NCI-H1930 (cell line): ENCODE results near the gene CRYL1.

Experiments used
- DNase-seq, 2 experiments: peaks; one replicate each; lab custom pipeline; 2025; lab: John Stamatoyannopoulos, UW

The CRYL1 gene

DNA sequence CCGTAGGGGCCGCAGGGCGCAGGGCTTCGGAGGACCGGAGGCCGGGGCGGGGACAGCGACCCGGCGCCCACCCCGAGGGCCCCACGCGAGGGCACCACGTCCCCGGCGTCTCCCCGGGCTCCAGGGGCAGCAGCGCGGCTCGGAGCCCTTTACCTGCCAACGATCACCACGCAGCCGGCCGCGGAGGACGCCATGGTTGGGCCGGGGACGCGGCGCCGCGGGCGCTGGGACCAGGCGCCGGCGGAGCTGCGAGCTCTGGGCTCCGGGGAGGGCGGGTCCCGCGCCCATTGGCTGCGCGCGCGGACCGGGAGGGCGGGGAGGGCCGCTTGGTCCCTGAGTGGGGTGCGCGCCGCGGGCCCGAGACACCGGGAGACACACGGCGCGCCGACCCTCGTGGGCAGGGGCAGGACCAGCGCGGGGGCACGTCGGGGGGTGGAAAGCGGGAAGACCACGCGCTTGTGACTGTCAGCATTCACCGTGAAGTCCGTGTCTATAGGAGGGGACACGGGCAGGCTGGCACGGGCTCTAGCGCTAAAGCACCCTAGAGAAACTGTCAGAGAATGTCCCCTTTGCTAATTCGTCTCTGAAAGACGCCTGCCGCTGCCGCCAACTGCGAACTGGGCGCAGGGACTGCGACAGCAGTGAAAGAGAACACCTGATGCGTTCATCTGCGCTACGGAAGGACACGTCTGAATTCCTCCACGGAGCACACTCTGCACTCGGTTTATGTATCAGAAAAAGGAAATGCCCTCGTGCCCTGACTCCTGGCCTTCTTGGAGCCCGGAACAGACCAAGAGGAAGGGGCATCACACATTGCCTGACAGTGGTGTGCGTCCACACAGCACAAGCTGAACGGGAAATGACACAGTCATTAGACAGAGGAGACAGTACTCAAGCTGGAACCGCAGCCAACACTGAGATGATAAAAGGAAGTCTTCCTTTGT is at the start of gene CRYL1:
TSS of gene CRYL1 (minus strand) at position 257 of the 944 bp plus-strand sequence. CDS start at position 194, 63 bp downstream.
- DNase-seq = peak; percentile 41 to 68

DNA sequence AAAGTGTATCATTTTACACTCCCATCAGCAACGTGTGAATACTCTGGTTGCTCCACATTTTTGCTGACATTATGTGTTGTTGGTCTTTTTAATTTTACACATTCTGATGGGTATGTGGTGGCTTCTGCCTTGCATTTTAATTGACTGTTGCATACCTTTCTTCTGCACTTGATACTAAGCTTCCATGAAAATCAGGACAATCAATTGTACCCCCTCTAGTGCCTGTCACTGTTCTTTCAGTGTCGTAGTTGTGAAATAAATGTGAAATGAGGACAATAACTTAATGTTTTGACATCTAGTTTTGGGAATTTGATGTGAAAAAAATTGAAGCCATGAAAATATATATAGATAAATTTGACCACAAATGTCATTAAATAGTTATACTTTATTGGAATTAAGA is 48.0 kb upstream of the CRYL1 start:
- no peak for DNase-seq

GRCh38 chr13:20573186-20573585 is 47.5 kb upstream of the CRYL1 start:
- DNase-seq = no peak

DNA sequence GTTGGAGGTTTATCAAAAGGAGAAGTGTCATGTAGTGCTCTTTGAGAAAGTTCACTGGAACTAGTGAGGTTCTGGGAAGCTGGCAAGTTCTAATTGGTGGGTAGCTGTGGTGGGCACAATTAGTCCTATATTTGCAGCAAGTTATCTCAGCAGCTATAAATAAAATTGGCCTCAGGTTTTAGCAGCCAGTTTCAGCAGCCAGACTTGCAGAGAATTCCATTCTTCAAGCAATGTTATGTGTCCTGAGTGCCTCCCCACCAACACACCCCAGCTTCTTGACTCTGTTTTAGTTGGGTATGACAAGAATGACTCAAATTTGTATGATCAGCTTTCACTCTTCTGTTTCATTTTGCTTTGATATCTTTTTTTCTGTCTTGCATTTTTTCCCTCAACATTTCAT is 46.0 kb upstream of the CRYL1 start:
- DNase-seq = no peak

- no peak for DNase-seq
Observed at GRCh38 chr13:20570517-20570916, 44.9 kb upstream of the CRYL1 start.

GRCh38 chr13:20567881-20568528 is 42.3 kb upstream of the CRYL1 start:
- no peak for DNase-seq

- DNase-seq = peak; percentile 90 to 91
Observed at GRCh38 chr13:20566898-20567874, 41.5 kb upstream of the CRYL1 start, which contains the start of gene IFT88. Gene IFT88 (plus strand): TSS chr13:20567157. CDS start chr13:20574386, 7,229 bp downstream.

DNA sequence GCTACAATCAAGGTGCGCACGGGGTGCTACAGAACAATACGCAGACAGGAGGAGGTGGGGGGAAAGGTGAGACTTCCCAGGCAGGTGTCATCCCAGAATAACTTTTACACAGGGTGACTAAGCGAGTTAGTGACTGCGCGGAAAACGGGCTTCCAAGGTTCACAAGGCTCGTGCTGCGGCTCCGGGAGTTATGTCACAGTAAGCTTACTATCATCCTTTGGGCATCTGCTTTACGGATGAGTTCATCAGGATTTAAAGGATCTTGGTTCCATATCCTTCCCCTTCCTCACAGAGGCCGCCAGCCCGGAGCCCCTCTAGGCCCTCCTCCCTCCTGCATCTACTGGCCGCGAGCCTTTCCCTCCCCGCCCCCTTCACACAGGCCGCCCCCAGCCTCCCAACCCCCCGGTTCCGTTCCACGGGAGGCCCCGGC is 40.8 kb upstream of the CRYL1 start:
- peak; percentile 76 to 91 for DNase-seq

DNA sequence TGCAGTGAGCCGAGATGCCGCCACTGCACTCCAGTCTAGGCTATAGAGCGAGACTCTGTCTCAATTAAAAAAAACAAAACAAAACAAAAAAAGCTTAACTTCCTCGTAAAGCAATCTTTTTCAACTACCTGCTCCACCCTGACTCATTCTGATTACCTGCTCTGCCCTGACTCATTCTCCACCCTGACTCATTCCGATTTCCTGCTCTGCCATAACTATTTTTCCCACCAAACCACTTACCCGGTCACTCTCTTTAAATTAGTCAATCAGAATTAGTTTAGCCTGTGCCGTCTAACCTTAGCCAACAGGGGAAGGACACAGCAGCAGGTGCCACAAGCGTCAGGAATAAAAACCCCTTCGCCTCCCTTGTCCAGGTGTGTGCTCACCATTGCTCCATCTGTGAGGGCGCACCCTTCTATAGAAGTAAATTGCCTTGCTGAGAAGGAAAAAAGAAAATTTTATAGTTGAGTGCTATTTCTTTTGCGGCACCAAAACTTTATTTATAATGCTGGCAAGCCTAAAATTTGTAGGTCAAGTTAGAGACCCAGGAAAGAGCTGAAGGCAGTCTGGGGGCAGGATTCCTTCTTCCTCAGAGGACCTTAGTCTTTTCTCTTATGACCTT is 39.6 kb upstream of the CRYL1 start:
- no peak for DNase-seq

DNA sequence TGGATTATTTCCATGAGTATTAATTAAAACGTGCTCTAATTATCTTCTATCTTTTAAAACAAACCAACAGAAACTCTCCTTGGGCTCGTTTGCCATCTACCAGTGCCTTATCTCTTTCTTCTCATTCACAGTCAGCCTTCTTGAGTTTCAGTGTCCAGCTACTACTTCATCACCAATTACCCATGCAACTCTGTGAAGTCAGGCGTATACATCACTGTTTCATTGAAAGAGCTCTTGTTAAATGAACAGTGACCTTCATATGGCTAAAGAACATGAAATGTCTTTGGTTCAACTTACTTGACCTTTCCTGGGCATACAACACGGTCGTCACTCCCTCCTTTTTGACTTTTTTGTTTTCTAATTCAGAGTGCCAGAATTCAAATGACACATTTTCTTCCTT is 36.1 kb upstream of the CRYL1 start:
- no peak for DNase-seq

DNA sequence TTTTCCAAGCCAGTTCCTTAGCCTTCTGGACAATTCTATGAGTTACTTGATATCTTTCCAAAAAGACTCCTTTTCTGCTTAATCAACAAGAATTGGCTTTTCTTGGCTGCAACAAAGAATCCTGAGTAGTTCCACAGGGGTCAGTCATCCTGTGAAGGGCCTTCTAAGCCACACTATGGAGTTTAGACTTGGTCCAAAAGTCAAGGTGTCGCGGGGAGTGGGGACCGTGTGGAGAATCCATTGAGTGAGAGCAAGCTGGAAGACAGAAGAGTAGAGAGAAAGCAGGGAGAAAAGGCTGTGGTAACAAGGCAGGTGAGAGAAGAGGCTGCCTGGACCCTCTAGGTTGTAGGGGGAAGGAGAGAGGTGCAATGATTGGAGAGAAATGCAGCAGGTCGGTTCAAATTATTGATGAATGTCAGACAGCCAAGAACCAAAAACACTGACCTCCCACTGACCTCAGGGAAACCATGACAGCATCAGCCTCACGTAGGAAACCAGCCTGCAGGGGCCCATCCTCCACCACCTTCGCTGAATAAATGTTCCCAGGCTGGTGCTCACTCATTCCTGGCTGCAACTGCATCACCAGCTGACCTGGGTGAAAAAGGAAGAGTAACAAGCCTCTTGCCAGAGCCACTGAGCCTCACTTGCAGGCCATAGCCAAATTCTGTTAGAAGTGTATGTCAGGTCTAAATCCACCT is 34.2 kb upstream of the CRYL1 start:
- DNase-seq = no peak

GRCh38 chr13:20558982-20559381 is 33.3 kb upstream of the CRYL1 start:
- no peak for DNase-seq

- no peak for DNase-seq
Observed at GRCh38 chr13:20553311-20553710, 27.7 kb upstream of the CRYL1 start.

- no peak for DNase-seq
Observed at GRCh38 chr13:20550799-20551198, 25.1 kb upstream of the CRYL1 start.

DNA sequence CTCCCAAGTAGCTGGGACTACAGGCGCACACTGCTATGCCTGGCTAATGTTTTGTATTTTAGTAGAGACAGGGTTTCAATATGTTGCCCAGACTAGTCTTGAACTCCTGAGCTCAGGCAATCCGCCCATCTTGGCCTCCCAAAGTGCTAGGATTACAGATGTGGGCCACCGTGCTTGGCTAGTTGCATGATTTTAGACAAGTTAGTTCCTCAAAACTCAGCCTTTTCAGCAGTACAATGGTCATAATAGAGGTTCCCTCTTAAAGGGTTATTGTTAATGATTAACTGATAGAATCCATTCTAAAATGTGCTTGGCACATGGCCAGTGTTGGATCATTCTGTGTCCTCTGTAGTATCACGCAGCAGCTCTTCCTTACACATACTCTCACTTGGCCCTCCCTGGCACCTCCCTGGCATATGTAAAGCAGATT is 21.8 kb upstream of the CRYL1 start:
- DNase-seq = no peak

DNA sequence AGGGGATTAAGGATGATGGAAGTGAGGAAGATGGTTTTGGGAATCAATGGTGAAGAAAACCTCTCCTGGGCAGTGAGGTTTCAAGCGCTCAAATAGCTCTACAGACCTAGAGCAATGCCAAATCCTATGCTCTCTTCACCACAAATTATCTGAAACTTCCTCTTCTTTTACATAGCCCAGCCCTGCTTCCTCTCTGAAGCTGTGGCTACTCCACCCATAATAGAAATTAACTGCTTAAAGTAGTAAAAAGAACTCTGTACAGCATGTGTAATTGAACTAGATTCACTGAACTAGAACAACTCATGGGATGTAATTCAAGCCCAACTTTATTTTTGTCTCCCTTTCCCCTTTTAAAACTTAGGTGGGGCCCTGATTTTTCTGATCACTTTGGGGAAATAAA is 20.9 kb upstream of the CRYL1 start:
- DNase-seq = no peak

- no peak for DNase-seq
Observed at GRCh38 chr13:20544201-20544923, 18.7 kb upstream of the CRYL1 start.

DNA sequence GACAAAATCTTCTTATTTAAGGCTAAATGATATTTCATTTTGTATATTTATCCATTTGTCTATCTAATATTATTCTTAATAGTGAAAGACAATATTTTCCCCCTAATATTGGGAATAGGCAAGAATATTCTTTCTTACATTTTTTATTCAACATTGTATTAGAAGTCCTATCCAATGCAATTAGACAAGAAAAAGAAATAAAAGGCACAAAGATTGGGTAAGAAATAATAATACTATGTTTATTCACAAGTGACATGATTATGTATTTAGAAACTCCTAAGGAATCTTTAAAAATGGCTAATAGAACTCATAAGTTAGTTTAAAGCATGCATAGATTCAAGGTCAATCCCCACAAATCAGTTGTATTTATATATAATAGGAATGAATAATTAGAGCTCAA is 11.3 kb upstream of the CRYL1 start:
- no peak for DNase-seq

GRCh38 chr13:20534038-20534608 is 8.5 kb upstream of the CRYL1 start:
- no peak for DNase-seq

DNA sequence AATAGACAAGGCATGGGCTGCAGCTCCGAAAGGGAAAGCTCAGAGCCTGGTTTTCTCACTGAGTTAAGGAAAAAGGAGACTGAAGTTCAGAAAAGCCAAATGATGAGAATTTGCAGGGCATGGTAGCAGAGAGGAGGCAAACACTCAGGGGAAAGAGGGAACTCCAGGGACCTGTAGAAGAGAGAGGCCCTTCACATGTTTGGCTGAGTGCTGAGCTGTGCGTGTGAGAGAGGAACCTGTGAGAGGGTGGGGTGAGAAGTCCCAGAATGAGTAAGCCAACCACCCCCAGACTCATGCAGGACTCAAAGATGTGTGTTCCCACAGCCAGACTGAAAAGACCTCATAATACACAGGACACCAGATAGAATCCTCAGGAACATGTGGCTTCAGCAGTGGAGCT is 2.8 kb upstream of the CRYL1 start:
- DNase-seq = no peak
